ENCODE measurements around the gene PCMTD2.

Gene PCMTD2

GRCh38 chr20:64276817-64277216 lies 21.3 kb downstream of the PCMTD2 start:
- Histone ChIP-seq H3K4me3 (replicated peaks; ENCODE audit: insufficient read depth, low read length) (no peak overlapping the region), H3K27me3 (ENCODE audit: insufficient read depth, poor library complexity, severe bottlenecking) (no peaks in the 10 kb centered on the region), H3K27ac (replicated peaks) (no peak overlapping the region)
- no peak for DNase-seq (ENCODE audit: low read depth in 1 of 2, low spot score in 1 of 2)
- TF ChIP-seq CTCF (IDR thresholded peaks at IDR 0.05; ENCODE audit: insufficient read depth, low read length), result no peak
- TF ChIP-seq POLR2AphosphoS5 (IDR thresholded peaks at IDR 0.05; ENCODE audit: low read depth), result no peak
- no peak for TF ChIP-seq SPI1 (IDR thresholded peaks at IDR 0.05; ENCODE audit: borderline replicate concordance, low read depth)
- no peak for TF ChIP-seq GABPA (IDR thresholded peaks at IDR 0.05; ENCODE audit: low read depth)
- no peak for TF ChIP-seq REST (IDR thresholded peaks at IDR 0.05; ENCODE audit: insufficient replicate concordance, low read depth)

- TF ChIP-seq REST (IDR thresholded peaks at IDR 0.05; ENCODE audit: insufficient replicate concordance, low read depth) (no peak), GABPA (IDR thresholded peaks at IDR 0.05; ENCODE audit: low read depth) (no peak), POLR2AphosphoS5 (IDR thresholded peaks at IDR 0.05; ENCODE audit: low read depth) (no peak), CTCF (IDR thresholded peaks at IDR 0.05; ENCODE audit: insufficient read depth, low read length) (no peak), SPI1 (IDR thresholded peaks at IDR 0.05; ENCODE audit: borderline replicate concordance, low read depth) (no peak)
- Histone ChIP-seq H3K27me3 (ENCODE audit: insufficient read depth, poor library complexity, severe bottlenecking) (no peaks in the 10 kb centered on the region), H3K4me3 (replicated peaks; ENCODE audit: insufficient read depth, low read length) (no peak overlapping the region), H3K27ac (replicated peaks) (no peak overlapping the region)
- no peak for DNase-seq (ENCODE audit: low read depth in 1 of 2, low spot score in 1 of 2)
These were observed 22.2 kb downstream of the PCMTD2 start for GRCh38 chr20:64277571-64278316.

GRCh38 chr20:64278317-64278681 lies 22.8 kb downstream of the PCMTD2 start:
- H3K27me3 ChIP-seq (ENCODE audit: insufficient read depth, poor library complexity, severe bottlenecking), result no peaks in the 10 kb centered on the region
- no peak for TF ChIP-seq SPI1 (IDR thresholded peaks at IDR 0.05; ENCODE audit: borderline replicate concordance, low read depth)
- TF ChIP-seq POLR2AphosphoS5 (IDR thresholded peaks at IDR 0.05; ENCODE audit: low read depth), result no peak
- no peak for TF ChIP-seq CTCF (IDR thresholded peaks at IDR 0.05; ENCODE audit: insufficient read depth, low read length)
- TF ChIP-seq REST (IDR thresholded peaks at IDR 0.05; ENCODE audit: insufficient replicate concordance, low read depth), result no peak
- TF ChIP-seq GABPA (IDR thresholded peaks at IDR 0.05; ENCODE audit: low read depth), result no peak
- no peak for DNase-seq (ENCODE audit: low read depth in 1 of 2, low spot score in 1 of 2)
- H3K27ac ChIP-seq (replicated peaks), result no peak overlapping the region
- no peak overlapping the region for H3K4me3 ChIP-seq (replicated peaks; ENCODE audit: insufficient read depth, low read length)
